Stimulated activated CD4-positive, alpha-beta T cell treated with anti-CD3 and anti-CD28 coated beads, Interleukin-4, amount 100 ng/mL, for 24 hours (primary cell): ENCODE measurements around the gene SNAPC2.
A peak's percentile ranks its signal among the peaks of the same experiment; 100 is the strongest.

Source experiments
- DNase-seq: peaks from one replicate; pipeline ENCODE4 v3.0.0-alpha.2; 2020

The SNAPC2 gene, protein sequence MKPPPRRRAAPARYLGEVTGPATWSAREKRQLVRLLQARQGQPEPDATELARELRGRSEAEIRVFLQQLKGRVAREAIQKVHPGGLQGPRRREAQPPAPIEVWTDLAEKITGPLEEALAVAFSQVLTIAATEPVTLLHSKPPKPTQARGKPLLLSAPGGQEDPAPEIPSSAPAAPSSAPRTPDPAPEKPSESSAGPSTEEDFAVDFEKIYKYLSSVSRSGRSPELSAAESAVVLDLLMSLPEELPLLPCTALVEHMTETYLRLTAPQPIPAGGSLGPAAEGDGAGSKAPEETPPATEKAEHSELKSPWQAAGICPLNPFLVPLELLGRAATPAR

DNA sequence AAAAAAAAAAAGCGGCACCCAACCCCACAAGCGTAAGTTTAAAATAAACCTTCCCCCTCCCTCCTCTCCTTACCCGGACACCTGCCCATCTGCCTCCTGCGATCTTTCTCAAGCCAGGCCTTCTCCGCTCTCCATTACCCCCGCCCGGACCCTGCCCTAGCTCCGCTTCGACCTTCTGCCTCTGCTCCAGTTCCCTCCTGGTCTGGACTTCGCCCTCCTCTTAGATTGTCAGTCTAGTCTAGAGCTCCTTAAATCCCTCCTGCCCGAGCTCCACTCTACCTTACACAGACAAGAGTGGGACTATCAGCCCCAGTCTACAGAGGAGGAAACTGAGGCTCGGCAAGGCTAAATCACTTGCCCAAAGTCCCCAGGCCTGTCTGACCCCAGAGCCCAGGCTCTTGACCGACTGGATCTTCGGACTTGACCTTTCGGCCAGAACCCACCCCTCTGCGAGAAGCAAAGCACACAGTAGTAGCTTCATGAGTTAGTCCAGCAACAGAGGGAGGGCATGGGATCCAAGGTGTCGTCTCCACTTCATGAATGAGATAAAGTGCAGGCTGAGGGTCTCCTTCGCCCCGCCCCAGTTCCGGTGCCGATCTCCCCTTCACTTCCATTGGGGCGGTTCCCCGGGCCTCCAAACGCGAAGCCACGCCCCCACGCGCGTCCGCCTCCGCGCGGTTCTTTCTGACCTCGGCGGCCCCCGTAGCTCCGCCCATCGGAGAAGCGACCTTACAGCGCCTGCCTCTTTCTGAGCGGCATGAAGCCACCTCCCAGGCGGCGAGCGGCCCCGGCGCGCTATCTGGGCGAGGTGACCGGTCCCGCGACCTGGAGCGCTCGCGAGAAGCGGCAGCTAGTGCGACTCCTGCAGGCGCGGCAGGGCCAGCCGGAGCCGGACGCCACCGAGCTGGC lies at the start of gene SNAPC2:
SNAPC2 (plus strand) TSS at position 729 of the 909 bp plus-strand sequence; CDS start at position 758, 29 bp downstream.
- DNase-seq, result peak; percentile 96

DNA sequence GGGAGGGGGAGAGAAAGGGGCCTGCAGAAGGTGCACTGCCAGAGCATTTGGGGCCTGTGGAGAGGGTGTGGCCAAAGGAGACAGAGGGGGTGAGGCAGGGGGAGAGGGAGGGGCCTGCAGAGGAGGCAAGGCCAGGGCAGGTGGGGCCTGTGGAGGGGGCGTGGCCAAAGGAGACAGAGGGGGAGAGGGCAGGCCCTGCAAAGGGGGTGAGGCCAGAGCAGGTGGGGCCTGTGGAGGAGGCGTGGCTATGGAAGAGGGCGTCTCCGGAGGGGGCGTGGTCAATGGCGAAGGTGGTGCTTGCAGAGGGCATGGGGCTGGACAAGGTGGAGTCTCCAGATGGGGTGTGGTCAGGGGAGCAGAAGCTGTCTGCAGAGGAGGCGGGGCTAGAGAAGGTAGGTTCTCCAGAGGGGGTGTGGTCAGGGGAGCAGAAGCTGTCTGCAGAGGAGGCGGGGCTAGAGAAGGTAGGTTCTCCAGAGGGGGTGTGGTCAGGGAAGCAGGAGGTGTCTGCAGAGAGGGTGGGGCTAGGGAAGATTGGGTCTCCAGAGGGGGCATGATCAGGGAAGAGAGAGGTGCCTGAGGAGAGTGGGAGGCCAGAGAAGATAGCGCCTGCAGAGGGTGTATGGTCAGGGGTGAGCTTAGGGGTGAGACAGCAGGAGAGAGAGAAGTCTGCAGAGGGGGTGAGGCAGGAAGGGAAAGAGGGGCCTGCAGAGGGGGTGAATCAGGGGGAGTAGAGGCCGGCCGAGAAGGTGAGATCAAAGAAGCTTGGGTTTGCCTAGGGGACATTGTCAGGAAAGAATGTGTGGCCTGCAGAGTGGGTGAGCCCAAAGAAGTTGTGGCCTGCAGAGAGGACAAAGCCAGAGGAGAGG lies 49.3 kb upstream of the SNAPC2 start:
- peak; percentile 40 for DNase-seq

DNA sequence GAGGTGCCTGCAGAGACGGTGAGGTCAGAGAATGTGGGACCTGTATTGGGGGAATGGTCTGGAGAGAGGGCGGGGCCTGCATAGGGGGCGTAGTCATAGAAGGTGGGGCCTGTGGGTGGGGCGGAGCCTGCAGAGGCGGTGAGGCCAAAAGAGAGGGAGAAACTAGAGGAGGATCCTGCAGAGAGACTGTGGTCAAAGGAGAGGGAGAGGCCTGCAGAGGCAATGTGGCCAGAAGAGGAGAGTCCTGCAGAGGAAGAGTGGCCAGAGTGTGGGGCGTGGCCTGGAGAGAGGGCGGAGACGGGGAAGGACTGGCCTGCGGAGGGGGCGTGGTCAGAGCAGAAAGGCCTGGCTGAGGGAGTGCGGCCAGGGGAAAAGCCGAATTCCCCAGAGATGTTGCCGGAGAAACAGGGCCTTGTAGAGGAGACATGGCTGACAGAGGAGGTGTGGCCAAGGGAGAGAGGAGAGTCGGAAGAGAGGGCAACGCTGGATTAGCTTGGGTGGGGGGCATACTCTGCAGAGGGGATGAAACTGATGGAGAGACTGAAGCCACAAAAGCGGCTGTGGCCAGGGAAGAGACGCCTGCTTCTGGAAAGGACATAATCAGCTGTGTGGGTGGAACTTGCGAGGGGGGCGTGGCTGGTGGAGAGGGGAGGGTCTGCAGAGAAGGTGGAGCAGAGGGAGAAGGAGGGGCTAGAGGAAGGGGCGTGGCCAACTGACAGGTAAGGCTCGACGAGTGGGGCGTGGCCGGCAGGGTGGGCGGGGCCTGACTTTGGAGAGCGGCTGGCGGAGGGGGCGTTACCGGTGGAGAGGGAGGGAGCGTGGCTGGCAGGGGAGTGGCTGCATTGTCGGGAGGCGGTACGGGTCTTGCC lies 48.5 kb upstream of the SNAPC2 start:
- peak; percentile 77 for DNase-seq

DNA sequence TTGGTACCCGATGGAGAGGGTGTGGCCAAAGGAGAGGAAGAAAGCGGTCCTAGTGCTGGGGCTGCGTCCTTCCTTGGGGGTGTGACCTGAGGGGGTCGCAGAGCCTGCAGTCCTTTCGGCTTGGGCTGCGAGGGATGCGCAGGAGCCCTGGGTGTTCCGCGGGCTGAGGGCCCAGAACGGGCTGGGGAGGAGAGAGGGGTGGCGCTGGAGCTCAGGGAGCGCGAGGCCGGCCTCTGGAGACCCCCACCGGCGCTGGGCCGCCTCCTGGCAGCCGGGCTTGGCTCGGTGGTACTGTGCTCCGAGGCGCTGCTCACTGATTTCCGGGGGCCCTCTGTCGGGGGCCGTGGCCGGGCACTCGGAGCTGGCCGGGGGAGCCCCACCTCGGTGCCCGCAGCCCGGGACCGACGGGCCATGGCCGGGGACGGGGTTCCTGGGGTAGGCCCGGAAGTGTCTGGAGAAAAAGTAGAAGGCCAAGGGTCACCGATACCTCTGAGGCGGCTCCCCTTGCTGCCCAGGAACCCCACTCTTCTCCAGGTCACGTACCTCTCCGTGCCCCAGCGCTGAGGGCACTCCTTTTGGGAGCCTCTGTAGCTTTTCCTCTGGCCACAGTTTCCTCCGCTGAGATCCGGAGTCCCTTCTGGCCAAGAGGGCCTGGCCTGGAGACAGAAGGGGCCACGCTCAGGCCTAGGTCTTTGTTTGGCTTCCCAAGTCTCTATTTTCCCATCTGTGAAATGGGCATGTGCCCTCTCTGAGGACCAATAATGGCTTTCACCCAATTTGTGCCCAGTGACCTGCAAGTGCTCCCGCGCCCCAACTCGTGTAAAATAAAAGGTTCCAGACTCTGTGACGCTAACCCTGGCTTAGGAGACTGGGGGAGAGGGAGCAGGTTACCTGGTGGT lies 47.6 kb upstream of the SNAPC2 start:
- no peak for DNase-seq

- no peak for DNase-seq
Measured at GRCh38 chr19:7873304-7874075, 46.6 kb upstream of the SNAPC2 start.

GRCh38 chr19:7874076-7874896 lies 45.9 kb upstream of the SNAPC2 start, which contains the start of gene PRR36:
TSS of gene PRR36 (minus strand) at chr19:7874390. CDS start at chr19:7873689, 701 bp downstream.
- DNase-seq, result no peak

DNA sequence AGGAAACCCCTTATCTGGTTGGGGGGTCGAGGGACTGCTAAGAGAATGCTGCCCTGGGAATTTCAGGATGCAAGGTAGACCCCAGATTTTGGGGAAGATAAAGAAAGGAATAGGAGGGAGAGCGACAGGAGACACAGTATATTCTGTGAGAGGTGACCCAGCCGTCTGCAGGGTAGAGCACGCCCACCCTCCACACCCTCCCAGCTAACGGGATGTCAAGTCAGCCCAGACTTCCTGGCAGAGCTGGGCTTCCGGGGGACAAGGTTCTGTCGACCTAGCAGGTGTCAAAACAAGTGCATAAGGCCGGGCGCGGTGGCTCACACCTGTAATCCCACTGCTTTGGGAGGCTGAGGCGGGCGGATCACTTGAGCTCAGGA lies 45.3 kb upstream of the SNAPC2 start:
- DNase-seq, result no peak

DNA sequence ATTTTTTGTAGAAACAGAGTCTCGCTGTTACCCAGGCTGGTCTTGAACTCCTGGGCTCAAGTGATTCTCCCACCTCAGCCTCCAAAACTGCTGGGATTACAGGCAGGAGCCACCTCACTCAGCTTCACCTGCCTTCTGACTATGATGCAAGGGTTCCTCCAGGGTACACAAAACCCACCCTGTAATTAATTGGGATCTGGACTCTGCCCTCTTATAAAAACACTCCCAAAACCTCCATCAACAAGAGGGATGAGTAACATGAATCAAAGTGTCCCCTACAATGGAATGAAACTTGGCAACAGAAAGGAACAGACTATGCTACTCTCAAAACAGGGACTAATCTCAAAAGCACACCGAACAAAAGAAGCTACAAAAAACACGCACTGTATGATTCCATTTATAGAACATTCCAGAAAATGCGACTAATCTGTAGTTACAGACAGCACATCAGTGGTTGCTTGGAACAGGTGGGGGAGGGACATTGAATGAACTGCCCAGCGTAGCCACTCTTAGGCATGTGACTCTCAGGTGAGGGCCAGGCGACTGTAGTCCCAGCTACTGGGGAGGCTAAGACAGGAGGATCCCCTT lies 42.8 kb upstream of the SNAPC2 start:
- DNase-seq, result no peak

DNA sequence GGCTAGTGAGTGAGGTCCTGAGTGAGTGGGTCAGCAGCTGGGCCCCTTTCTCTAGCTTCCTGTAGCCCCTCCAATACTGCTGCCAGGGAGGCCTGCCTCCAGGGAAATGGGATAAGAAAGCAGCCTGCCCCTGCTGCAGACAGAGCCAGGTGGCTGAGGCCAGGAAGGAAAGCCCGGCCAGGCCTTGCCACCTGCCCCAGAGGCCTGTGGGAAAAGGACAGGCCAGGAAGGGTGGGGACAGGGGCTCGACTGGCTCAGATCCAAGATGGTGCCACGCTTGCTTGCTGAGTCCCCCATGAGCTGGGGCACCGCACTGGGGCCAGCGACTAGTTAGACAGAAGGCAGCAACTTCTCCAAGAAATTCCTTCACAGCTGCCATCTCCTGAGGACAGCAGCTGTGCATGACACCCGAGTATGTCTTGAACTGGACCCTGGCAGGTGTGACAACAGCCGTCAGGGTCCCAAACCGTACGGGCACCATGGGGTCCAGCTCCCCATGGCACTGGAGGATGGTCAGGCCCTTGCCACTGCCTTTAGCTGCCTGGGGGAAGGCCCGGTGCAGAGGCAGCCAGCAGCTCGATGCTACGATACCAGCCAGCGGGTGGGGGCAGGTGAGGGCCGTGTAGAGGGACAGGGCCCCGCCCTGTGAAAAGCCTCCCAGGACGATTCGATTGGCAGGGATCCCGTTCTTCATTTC lies 40.9 kb upstream of the SNAPC2 start:
- DNase-seq, result no peak

DNA sequence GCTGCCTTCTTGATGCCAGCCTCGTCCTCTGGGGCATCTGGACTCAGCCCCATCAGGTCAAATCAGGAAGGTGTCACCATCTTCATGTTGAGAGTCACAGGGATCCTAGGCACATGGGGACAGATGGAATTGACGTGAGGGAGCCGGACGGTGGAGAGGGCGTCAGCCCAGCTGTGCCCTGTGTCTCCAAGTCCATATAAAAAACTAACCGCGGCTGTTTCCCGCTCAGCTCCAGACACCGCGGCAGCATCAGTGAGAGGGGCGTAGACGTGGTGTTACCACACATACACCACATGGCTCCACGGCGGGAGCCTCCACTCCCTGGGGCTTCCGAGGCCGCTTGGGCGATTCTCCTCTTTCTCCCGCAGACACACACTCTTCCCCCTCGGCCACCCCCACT lies 40.3 kb upstream of the SNAPC2 start:
- DNase-seq, result no peak

DNA sequence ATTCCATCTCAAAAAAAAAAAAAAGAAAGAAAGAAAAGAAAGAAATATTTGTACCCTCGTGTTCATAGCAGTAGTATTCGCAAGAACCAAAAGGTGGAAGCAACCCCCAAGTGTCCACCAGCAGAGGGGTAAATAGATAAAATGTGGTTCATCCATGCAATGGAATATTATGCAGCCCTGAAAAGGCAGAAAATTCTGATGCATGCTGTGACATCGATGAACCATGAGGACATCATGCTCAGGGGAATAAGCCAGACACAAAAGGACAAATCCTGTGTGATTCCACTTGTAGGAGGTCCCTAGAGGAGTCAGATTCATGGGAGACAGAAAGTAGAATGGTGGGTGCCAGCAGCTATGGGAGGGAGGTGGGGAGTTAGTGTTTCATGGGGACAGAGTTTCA lies 38.2 kb upstream of the SNAPC2 start:
- no peak for DNase-seq

GRCh38 chr19:7883105-7883504 lies 37.0 kb upstream of the SNAPC2 start:
- DNase-seq, result no peak

GRCh38 chr19:7883796-7884570 lies 36.2 kb upstream of the SNAPC2 start:
- DNase-seq, result no peak

DNA sequence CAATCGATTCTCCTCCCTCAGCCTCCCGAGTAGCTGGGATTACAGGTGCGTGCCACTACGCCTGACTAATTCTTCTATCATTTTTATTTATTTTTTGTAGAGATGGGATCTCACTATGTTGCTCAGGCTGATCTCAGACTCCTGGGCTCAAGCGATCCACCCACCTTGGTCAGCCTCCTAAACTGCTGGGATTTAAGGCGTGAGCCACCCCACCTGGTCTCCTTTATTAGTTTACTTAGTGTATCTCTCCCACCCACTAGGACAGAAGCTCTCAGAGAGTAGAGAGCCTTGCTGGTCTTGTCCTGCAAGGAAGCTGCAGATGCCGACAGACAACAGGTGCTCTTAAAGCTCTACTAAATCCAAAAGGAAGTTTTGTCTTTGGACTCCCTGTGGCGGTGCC lies 34.3 kb upstream of the SNAPC2 start:
- DNase-seq, result no peak

GRCh38 chr19:7887408-7888144 lies 32.6 kb upstream of the SNAPC2 start:
- DNase-seq, result no peak

GRCh38 chr19:7888145-7888825 lies 31.9 kb upstream of the SNAPC2 start, which contains the start of gene LRRC8E:
TSS of gene LRRC8E (plus strand) at chr19:7888510. CDS start at chr19:7895604, 7,094 bp downstream.
- peak; percentile 41 for DNase-seq
